Gastrocnemius medialis (tissue), 4 donors: ENCODE data around the gene TOMM70.

Experiments used
- POLR2A ChIP-seq, 2 donors: fragments of 450-650 bp; IDR thresholded peaks; one replicate each; pipeline ENCODE4 v1.6.1; 2017; ENCODE audit warnings: antibody characterized with exemption in 2 of 2, mild to moderate bottlenecking in 2 of 2, moderate library complexity in 2 of 2
- TF ChIP-seq, protein P1 (sequence below), 5 experiments: fragments of 450-650 bp in 3 of 5; fragments of 200-600 bp in 2 of 5; sonication (generic) in 2 of 5; IDR thresholded peaks in 4 of 5; conservative IDR thresholded peaks in 1 of 5; 1 replicate in 4 of 5; 2 replicates in 1 of 5; pipeline ENCODE4 v1.5.1; 2016 to 2019; ENCODE audit warnings: antibody characterized with exemption in 5 of 5, mild to moderate bottlenecking in 3 of 5, moderate library complexity in 3 of 5

DNA sequence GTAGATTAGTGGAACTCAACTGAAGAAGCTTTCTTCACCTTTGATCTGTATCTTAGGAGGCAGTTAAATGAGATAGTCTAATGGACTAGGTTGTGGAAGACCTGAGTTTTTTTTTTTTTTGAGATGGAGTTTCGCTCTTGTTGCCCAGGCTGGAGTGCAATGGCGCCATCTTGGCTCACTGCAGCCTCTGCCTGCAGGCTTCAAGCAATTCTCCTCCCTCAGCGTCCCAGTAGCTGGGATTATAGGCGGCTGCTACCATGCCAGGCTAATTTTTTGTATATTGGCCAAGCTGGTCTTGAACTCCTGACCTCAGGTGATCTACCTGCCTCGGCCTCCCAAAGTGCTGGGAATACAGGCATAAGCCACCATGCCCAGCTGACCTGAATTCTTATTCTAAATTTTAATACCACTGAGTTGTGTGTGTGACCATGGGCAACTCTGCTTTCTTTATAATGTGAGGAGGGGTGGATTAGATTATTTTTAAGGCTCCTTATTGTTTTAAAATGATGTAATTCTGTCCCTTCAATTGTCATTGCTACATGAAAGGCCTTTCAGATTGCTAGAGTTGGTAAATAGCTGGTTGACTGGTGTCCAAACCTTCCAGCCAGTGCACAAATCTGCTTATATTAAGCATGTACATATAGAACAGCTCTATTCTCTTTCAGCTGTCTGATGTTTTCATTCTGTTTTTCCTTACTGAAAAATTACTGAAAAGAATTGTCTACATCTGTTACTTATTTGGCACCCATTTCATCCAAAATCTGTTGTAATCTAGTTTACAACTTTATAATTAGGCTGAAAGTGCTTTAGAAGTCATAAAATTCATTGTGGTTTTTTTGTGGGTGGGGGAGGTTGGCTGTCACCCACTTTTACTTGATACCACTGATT is 2.7 kb upstream of the TOMM70 start:
- TF ChIP-seq POLR2A (IDR thresholded peaks at IDR 0.05) = no peak
- TF ChIP-seq, protein P1, sequence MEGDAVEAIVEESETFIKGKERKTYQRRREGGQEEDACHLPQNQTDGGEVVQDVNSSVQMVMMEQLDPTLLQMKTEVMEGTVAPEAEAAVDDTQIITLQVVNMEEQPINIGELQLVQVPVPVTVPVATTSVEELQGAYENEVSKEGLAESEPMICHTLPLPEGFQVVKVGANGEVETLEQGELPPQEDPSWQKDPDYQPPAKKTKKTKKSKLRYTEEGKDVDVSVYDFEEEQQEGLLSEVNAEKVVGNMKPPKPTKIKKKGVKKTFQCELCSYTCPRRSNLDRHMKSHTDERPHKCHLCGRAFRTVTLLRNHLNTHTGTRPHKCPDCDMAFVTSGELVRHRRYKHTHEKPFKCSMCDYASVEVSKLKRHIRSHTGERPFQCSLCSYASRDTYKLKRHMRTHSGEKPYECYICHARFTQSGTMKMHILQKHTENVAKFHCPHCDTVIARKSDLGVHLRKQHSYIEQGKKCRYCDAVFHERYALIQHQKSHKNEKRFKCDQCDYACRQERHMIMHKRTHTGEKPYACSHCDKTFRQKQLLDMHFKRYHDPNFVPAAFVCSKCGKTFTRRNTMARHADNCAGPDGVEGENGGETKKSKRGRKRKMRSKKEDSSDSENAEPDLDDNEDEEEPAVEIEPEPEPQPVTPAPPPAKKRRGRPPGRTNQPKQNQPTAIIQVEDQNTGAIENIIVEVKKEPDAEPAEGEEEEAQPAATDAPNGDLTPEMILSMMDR (IDR thresholded peaks at IDR 0.05 in 4 of 5, conservative IDR thresholded peaks at IDR 0.05 in 1 of 5) = no peak
